Neural cell (in vitro differentiated cells): Measurements from ENCODE around the gene GRIN2C.

ENCODE experiments used
- POLR2AphosphoS5 ChIP-seq: IDR thresholded peaks from 2 replicates; pipeline ENCODE4 v1.6.1; 2012
- TF ChIP-seq, protein P1 (sequence below): fragments of 450-650 bp; IDR thresholded peaks from 2 replicates; pipeline ENCODE4 v1.5.1; 2014; ENCODE audit warnings: antibody characterized with exemption, mild to moderate bottlenecking, moderate library complexity; ENCODE audit not compliant: poor library complexity, severe bottlenecking

DNA sequence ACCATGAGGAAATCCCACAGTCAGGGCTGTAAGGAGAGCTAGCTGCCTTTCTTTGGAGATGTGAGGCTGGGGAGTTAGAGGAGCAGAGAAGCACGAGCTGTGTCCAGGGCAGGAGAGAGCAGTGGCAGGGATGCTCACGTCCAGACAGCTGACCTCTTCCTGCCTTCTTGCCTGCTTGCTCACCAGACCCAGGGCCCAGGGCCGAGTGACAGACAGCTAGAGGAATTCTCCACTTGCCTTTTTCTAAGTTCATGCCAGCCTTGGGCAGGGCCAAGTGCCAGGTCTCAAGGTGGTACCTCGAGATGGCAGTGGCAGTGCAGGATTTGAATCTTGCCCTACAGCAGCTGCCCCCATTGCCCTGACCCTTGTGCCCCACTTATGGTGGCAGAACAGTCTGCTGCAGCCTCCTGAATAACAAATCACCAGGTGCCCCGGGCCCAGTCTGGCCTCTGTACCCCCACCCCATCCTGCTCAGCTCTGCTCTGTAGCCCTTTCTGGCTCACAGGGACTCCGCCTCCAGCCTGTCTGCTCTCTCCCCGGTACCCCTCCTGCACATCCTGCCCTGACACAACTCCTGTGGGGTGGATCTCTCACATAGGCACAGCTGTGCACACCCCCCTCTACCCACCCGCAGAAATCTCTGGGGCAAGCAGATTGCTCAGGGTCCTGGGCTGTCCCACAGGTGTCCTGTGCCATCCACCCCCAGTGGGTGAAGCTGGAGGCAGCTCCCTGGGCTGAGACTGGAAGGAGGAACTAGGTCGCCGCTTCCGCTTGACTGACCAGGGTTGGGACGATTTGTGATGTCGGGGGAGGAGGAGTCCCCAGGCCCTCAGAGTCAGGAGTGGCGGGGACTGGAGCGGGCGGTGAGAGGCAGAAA is 25.9 kb downstream of the GRIN2C start:
- TF ChIP-seq, protein P1, sequence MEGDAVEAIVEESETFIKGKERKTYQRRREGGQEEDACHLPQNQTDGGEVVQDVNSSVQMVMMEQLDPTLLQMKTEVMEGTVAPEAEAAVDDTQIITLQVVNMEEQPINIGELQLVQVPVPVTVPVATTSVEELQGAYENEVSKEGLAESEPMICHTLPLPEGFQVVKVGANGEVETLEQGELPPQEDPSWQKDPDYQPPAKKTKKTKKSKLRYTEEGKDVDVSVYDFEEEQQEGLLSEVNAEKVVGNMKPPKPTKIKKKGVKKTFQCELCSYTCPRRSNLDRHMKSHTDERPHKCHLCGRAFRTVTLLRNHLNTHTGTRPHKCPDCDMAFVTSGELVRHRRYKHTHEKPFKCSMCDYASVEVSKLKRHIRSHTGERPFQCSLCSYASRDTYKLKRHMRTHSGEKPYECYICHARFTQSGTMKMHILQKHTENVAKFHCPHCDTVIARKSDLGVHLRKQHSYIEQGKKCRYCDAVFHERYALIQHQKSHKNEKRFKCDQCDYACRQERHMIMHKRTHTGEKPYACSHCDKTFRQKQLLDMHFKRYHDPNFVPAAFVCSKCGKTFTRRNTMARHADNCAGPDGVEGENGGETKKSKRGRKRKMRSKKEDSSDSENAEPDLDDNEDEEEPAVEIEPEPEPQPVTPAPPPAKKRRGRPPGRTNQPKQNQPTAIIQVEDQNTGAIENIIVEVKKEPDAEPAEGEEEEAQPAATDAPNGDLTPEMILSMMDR, result no peak
- TF ChIP-seq POLR2AphosphoS5, result no peak
